ENCODE measurements around the gene PKD2L1. TPM values are rescaled to one million over a fixed set of nuclear protein-coding genes. Genes with fewer than 3 reads are reported as not detected.

The PKD2L1 gene
- total and polyA plus RNA-seq, 2 donors (not counting 1 experiment from before 2014, with no cell fraction given): 0.37 TPM; not detected in 1

GRCh38 chr10:100267239-100268104 lies 62.6 kb downstream of the PKD2L1 start, which contains the start of gene CWF19L1:
Gene CWF19L1 (minus strand): TSS chr10:100267638. CDS start chr10:100267593, 45 bp downstream.
- POLR2A ChIA-PET: interaction anchor here (1.0 kb wide), 1 partner anchor 268 kb away, joined by 5 read pairs; the partner anchor contains the start of gene HIF1AN

More at GRCh38 chr10:100267239-100268104, 62.6 kb downstream of the PKD2L1 start, which contains the start of gene CWF19L1:
- peaks cover 0 to 4% of the 10 kb centered on the region in 2 experiments for H3K36me3 ChIP-seq (replicated peaks in 1 of 2; ENCODE audit: control extremely low read depth in 1 of 2, control insufficient read depth in 1 of 2, extremely low read depth in 1 of 2, insufficient read depth in 2 of 2, low read length in 1 of 2)
- peak within 1 kb of the TSS; percentile 82 for H2AFZ ChIP-seq (ENCODE audit: insufficient read depth, low read depth, low read length, poor library complexity, severe bottlenecking)
- peaks cover 56% of the 10 kb centered on the region for H3K79me2 ChIP-seq (ENCODE audit: control insufficient read depth, insufficient read depth, low read length)
- H3K4me1 ChIP-seq (ENCODE audit: control insufficient read depth in 2 of 2, insufficient read depth in 2 of 2, low read length in 2 of 2): peaks cover 23 to 25% of the 10 kb centered on the region in 2 donors
- 2% methylated on average over 30 of the region's 49 CpGs for WGBS (ENCODE audit: insufficient coverage)
- no peaks in the 10 kb centered on the region for H3K9me3 Mint-ChIP-seq (ENCODE audit: insufficient read depth)
- no peaks in the 10 kb centered on the region for H3K9me3 ChIP-seq (ENCODE audit: control extremely low read depth in 1 of 3, control insufficient read depth in 2 of 3, insufficient read depth in 1 of 3, low read length in 2 of 3)
- H3K4me3 ChIP-seq (ENCODE audit: control extremely low read depth in 1 of 5, extremely low read depth in 1 of 5, insufficient read depth in 1 of 5, low read depth in 2 of 5, low read length in 4 of 5): peak within 1 kb of the TSS; percentile 78 to 100 (median 100)
- peak within 1 kb of the TSS; percentile 99 for H3K27ac Mint-ChIP-seq
- CTCF ChIA-PET: no interaction called here
- no peaks in the 10 kb centered on the region for H3K27me3 Mint-ChIP-seq
- H4K20me1 ChIP-seq (ENCODE audit: control insufficient read depth, insufficient read depth, low read length, poor library complexity, severe bottlenecking): peaks cover 28% of the 10 kb centered on the region
- intact Hi-C loops (cut with micrococcal nuclease): loop anchor here (1.0 kb wide), 2 partner anchors 19 to 38 kb away; partner anchors contain the start of genes BLOC1S2 and CHUK
- peak within 1 kb of the TSS; percentile 85 for H3K4me2 ChIP-seq (replicated peaks; ENCODE audit: low read depth, low read length, poor library complexity, severe bottlenecking)
- H3K4me3 Mint-ChIP-seq: peak within 1 kb of the TSS; percentile 97
- TF ChIP-seq EZH2 (IDR thresholded peaks at IDR 0.05; ENCODE audit: borderline replicate concordance, insufficient read depth, low read depth, low read length, poor library complexity, severe bottlenecking) (no peak), CTCF (IDR thresholded peaks at IDR 0.05) (no peak)
- no peaks in the 10 kb centered on the region for H3K27me3 ChIP-seq (replicated peaks in 1 of 4; ENCODE audit: control extremely low read depth in 1 of 4, control insufficient read depth in 3 of 4, insufficient read depth in 4 of 4, low read length in 3 of 4)
- ATAC-seq (ENCODE audit: low read depth) (peak; percentile 85), DNase-seq (peak; percentile 84)
- peaks cover 31% of the 10 kb centered on the region for H3K4me1 Mint-ChIP-seq
- peak within 1 kb of the TSS; percentile 88 for H3K9ac ChIP-seq (ENCODE audit: low read length)
- peak within 1 kb of the TSS; percentile 87 to 88 for H3K27ac ChIP-seq (ENCODE audit: low read length in 2 of 2)

Measured in B cell (primary cell).